ENCODE data around the gene LCLAT1.

The LCLAT1 gene

DNA sequence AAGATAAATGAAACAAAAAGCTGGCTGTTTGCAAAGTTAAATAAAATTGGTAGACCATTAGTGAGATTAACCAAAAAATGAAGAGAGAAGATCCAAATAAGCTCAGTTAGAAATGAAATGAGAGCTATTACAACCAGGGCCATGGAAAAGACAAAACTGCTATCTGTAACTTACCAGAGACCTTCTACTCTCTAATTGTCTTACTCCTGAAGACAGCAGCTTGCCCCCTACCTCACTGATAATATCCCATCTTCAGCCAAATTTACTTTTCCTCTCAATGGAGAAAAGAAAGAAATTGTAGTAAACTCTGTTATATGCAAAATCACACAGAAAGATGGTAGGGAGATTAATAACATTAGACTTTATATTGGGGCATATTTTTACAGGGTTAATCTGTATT lies 178.2 kb downstream of the LCLAT1 start:
- no peaks in the 10 kb centered on the region for H3F3A ChIP-seq (ENCODE audit: insufficient read depth)
- no peaks in the 10 kb centered on the region for H3K36me3 ChIP-seq (ENCODE audit: low read length)
- TF ChIP-seq, protein P1, sequence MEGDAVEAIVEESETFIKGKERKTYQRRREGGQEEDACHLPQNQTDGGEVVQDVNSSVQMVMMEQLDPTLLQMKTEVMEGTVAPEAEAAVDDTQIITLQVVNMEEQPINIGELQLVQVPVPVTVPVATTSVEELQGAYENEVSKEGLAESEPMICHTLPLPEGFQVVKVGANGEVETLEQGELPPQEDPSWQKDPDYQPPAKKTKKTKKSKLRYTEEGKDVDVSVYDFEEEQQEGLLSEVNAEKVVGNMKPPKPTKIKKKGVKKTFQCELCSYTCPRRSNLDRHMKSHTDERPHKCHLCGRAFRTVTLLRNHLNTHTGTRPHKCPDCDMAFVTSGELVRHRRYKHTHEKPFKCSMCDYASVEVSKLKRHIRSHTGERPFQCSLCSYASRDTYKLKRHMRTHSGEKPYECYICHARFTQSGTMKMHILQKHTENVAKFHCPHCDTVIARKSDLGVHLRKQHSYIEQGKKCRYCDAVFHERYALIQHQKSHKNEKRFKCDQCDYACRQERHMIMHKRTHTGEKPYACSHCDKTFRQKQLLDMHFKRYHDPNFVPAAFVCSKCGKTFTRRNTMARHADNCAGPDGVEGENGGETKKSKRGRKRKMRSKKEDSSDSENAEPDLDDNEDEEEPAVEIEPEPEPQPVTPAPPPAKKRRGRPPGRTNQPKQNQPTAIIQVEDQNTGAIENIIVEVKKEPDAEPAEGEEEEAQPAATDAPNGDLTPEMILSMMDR (IDR thresholded peaks at IDR 0.05; ENCODE audit: insufficient read depth, low read length, poor library complexity, severe bottlenecking) = no peak
- no peak for TF ChIP-seq EZH2phosphoT487 (conservative IDR thresholded peaks at IDR 0.05; ENCODE audit: low read length)
- no peak overlapping the region for H2AFZ ChIP-seq (ENCODE audit: low read depth, low read length, severe bottlenecking)
- H3K27me3 ChIP-seq (ENCODE audit: low read length) = no peaks in the 10 kb centered on the region
- H4K20me1 ChIP-seq (ENCODE audit: low read depth, low read length) = no peaks in the 10 kb centered on the region
- H3K9me2 ChIP-seq (replicated peaks; ENCODE audit: insufficient read depth, low read length) = no peaks in the 10 kb centered on the region
- no peaks in the 10 kb centered on the region for H3K9me3 ChIP-seq (ENCODE audit: insufficient read depth, low read length)
- no peak overlapping the region for H3K9ac ChIP-seq (ENCODE audit: low read length)
- no peaks in the 10 kb centered on the region for H3K79me2 ChIP-seq (ENCODE audit: insufficient read depth, low read length)
- H3K4me2 ChIP-seq (ENCODE audit: low read depth, low read length, poor library complexity, severe bottlenecking) = no peak overlapping the region
- no peak overlapping the region for H3K27ac ChIP-seq (ENCODE audit: low read depth, low read length)
- no peak overlapping the region for H3K4me3 ChIP-seq (ENCODE audit: insufficient read depth, low read length, poor library complexity, severe bottlenecking)

DNA sequence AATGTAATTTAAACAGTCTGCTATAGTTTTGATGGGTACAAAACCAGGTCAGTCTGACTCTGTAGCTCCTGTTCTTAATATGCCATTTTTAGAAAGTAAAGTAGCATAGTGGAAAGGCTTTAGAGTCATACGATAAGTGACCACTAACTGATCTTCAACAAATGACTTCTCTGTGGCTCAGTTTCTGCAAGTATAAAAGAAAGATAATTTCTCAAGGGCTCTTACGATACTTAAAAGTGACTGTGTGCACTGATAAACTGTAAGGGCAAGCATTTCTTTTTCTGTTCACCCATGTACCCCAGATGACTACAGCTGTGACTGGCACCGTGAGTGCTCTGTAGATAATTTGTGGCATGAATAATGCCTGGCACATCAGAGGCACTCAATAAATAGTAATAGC lies 178.7 kb downstream of the LCLAT1 start:
- Histone ChIP-seq H2AFZ (ENCODE audit: low read depth, low read length, severe bottlenecking) (no peak overlapping the region), H3K4me2 (ENCODE audit: low read depth, low read length, poor library complexity, severe bottlenecking) (no peak overlapping the region), H3K4me3 (ENCODE audit: insufficient read depth, low read length, poor library complexity, severe bottlenecking) (no peak overlapping the region), H3K9ac (ENCODE audit: low read length) (no peak overlapping the region), H3K79me2 (ENCODE audit: insufficient read depth, low read length) (no peaks in the 10 kb centered on the region), H3K9me2 (replicated peaks; ENCODE audit: insufficient read depth, low read length) (no peaks in the 10 kb centered on the region), H3K36me3 (ENCODE audit: low read length) (no peaks in the 10 kb centered on the region), H3K9me3 (ENCODE audit: insufficient read depth, low read length) (no peaks in the 10 kb centered on the region), H3K27ac (ENCODE audit: low read depth, low read length) (no peak overlapping the region), H3K27me3 (ENCODE audit: low read length) (no peaks in the 10 kb centered on the region), H3F3A (ENCODE audit: insufficient read depth) (no peaks in the 10 kb centered on the region), H4K20me1 (ENCODE audit: low read depth, low read length) (no peaks in the 10 kb centered on the region)
- TF ChIP-seq, protein P1 (IDR thresholded peaks at IDR 0.05; ENCODE audit: insufficient read depth, low read length, poor library complexity, severe bottlenecking) = no peak
- TF ChIP-seq EZH2phosphoT487 (conservative IDR thresholded peaks at IDR 0.05; ENCODE audit: low read length) = no peak

DNA sequence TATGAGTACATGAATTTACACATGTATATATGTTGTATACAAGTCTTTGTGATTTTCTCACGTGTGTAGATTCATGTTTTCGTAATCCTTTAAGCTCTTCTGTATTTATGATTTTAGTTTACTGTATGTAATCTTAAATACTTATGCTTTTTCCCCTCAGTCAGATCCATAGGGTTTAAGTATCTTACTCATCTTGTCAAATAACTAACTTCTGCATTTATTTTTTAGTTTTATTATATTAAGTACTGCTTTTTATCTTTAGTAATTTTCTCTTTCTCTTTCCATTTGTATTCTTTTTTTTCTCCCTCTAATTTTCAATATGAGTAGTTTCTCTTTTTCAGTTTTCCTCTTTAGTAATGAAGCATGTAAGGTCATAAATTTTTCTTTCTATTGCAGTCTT lies 179.4 kb downstream of the LCLAT1 start:
- Histone ChIP-seq H3K9me2 (replicated peaks; ENCODE audit: insufficient read depth, low read length) (no peaks in the 10 kb centered on the region), H3K9ac (ENCODE audit: low read length) (no peak overlapping the region), H4K20me1 (ENCODE audit: low read depth, low read length) (no peaks in the 10 kb centered on the region), H3F3A (ENCODE audit: insufficient read depth) (no peaks in the 10 kb centered on the region), H3K36me3 (ENCODE audit: low read length) (no peaks in the 10 kb centered on the region), H3K4me2 (ENCODE audit: low read depth, low read length, poor library complexity, severe bottlenecking) (no peak overlapping the region), H3K27ac (ENCODE audit: low read depth, low read length) (no peak overlapping the region), H3K4me3 (ENCODE audit: insufficient read depth, low read length, poor library complexity, severe bottlenecking) (no peak overlapping the region), H2AFZ (ENCODE audit: low read depth, low read length, severe bottlenecking) (no peak overlapping the region), H3K79me2 (ENCODE audit: insufficient read depth, low read length) (no peaks in the 10 kb centered on the region), H3K27me3 (ENCODE audit: low read length) (no peaks in the 10 kb centered on the region), H3K9me3 (ENCODE audit: insufficient read depth, low read length) (no peaks in the 10 kb centered on the region)
- TF ChIP-seq EZH2phosphoT487 (conservative IDR thresholded peaks at IDR 0.05; ENCODE audit: low read length) = no peak
- TF ChIP-seq, protein P1 (IDR thresholded peaks at IDR 0.05; ENCODE audit: insufficient read depth, low read length, poor library complexity, severe bottlenecking) = no peak
